ENCODE results near the gene SH3PXD2B.

DNA sequence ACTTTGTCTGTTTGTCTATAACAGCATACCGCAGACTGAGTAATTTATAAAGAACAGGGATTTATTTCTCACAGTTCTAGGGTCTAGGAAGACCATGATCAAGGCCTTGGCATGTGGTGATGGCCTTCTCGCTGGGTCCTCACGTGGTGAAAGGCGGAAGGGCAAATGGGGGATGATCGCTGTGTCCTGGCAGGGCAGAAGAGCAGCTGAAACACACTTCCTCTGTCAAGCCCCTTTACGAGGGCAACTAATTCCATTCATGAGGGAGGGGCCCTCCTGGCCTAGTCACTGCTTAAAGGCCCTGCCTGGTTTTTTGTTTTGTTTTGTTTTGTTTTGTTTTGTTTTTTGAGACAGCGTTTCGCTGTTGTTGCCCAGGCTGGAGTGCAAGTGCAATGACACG, 128.9 kb downstream of the SH3PXD2B start:
- no peak for TF ChIP-seq CTCF (conservative IDR thresholded peaks at IDR 0.05; ENCODE audit: low read depth, low read length)
- TF ChIP-seq USF2 (IDR thresholded peaks at IDR 0.05; ENCODE audit: low read depth, low read length): no peak
- no peak for TF ChIP-seq POLR2A (IDR thresholded peaks at IDR 0.05; ENCODE audit: low read depth, low read length)
- no peak for TF ChIP-seq RAD21 (IDR thresholded peaks at IDR 0.05; ENCODE audit: low read length)
- TF ChIP-seq SMC3 (IDR thresholded peaks at IDR 0.05; ENCODE audit: low read depth, low read length): no peak
- no peak for TF ChIP-seq BHLHE40 (IDR thresholded peaks at IDR 0.05; ENCODE audit: low read depth, low read length)
- TF ChIP-seq MXI1 (IDR thresholded peaks at IDR 0.05; ENCODE audit: borderline replicate concordance, low read depth, low read length): no peak
- no peak for TF ChIP-seq FOS (IDR thresholded peaks at IDR 0.05; ENCODE audit: low read depth, low read length)
- TF ChIP-seq RCOR1 (IDR thresholded peaks at IDR 0.05; ENCODE audit: insufficient replicate concordance, low read length): no peak

Measured in IMR-90 (cell line).